Naive B cell (primary cell): Measurements from ENCODE around the gene PSMD8. TPM values are rescaled to one million over a fixed set of nuclear protein-coding genes. Genes with fewer than 3 reads are reported as not detected.
A peak's percentile ranks its signal among the peaks of the same experiment; 100 is the strongest.

Experiments used
- ATAC-seq, 2 donors: fragments of 150-1000 bp; cut with Tn5 transposase; 2 replicates each; pipeline ENCODE4 v1.10.0; 2021; ENCODE audit warnings: low read depth in 2 of 2, mild to moderate bottlenecking in 2 of 2, moderate library complexity in 2 of 2
- DNase-seq: peaks from one replicate; pipeline ENCODE4 v3.0.0; 2022
- H3K27ac Mint-ChIP-seq, 6 donors: one replicate each; pipeline ENCODE4 v1.8.0; 2020 to 2022; ENCODE audit warnings: mild to moderate bottlenecking in 6 of 6, mixed read lengths in 6 of 6, moderate library complexity in 5 of 6, inconsistent platforms in 2 of 6
- H3K27me3 Mint-ChIP-seq, 3 donors: one replicate each; pipeline ENCODE4 v1.8.0; 2021 to 2022; ENCODE audit warnings: mixed read lengths in 3 of 3, mild to moderate bottlenecking in 1 of 3
- H3K36me3 Mint-ChIP-seq, 2 donors: one replicate each; pipeline ENCODE4 v1.8.0; 2020 to 2022; ENCODE audit warnings: mixed read lengths in 2 of 2, inconsistent platforms in 1 of 2, mild to moderate bottlenecking in 1 of 2
- H3K4me1 Mint-ChIP-seq, 3 donors: one replicate each; pipeline ENCODE4 v1.8.0; 2020 to 2022; ENCODE audit warnings: mixed read lengths in 3 of 3, inconsistent platforms in 1 of 3, mild to moderate bottlenecking in 1 of 3, moderate library complexity in 1 of 3
- H3K4me3 Mint-ChIP-seq, 8 donors: one replicate each; pipeline ENCODE4 v1.8.0; 2020 to 2022; ENCODE audit warnings: mild to moderate bottlenecking in 8 of 8, mixed read lengths in 8 of 8, moderate library complexity in 8 of 8, inconsistent platforms in 2 of 8
- H3K9me3 Mint-ChIP-seq, 7 donors: one replicate each; pipeline ENCODE4 v1.8.0; 2020 to 2022; ENCODE audit warnings: mixed read lengths in 7 of 7, mild to moderate bottlenecking in 5 of 7, inconsistent platforms in 2 of 7, moderate library complexity in 1 of 7
- polyA plus RNA-seq, 6 donors: library from polyadenylated mRNA; unstranded; fragments of 300-500 nt; fragmentation: Illumina TruSeq; gene quantifications; one replicate each; pipeline ENCODE4 v1.2.3, GENCODE V29; 2021; ENCODE audit warnings: low read depth in 6 of 6

The PSMD8 gene
- polyA plus RNA-seq, 6 donors from 2014 or later, result 150 to 193 (median 155) TPM

- peaks cover 17 to 39% (median 36%) of the 10 kb centered on the region in 3 donors for H3K27me3 Mint-ChIP-seq
- peaks cover 9 to 11% (median 9%) of the 10 kb centered on the region in 3 donors for H3K4me1 Mint-ChIP-seq
- no peaks in the 10 kb centered on the region for H3K9me3 Mint-ChIP-seq
- no peak overlapping the region for H3K4me3 Mint-ChIP-seq
- ATAC-seq, result no peak
- H3K27ac Mint-ChIP-seq, result no peak overlapping the region
- DNase-seq, result no peak
- H3K36me3 Mint-ChIP-seq, result peaks cover 0 to 8% of the 10 kb centered on the region in 2 donors
Measured at GRCh38 chr19:38370299-38370698, 4.1 kb upstream of the PSMD8 start.

- DNase-seq (no peak), ATAC-seq (no peak)
- no peak overlapping the region for H3K4me3 Mint-ChIP-seq
- H3K36me3 Mint-ChIP-seq, result peaks cover 0 to 10% of the 10 kb centered on the region in 2 donors
- H3K4me1 Mint-ChIP-seq, result peaks cover 14 to 17% (median 17%) of the 10 kb centered on the region in 3 donors
- peaks cover 17 to 37% (median 33%) of the 10 kb centered on the region in 3 donors for H3K27me3 Mint-ChIP-seq
- H3K9me3 Mint-ChIP-seq, result no peaks in the 10 kb centered on the region
- H3K27ac Mint-ChIP-seq, result no peak overlapping the region
Measured at GRCh38 chr19:38371081-38371480, 3.3 kb upstream of the PSMD8 start.

- Mint-ChIP-seq H3K36me3 (peaks cover under 1 to 10% of the 10 kb centered on the region in 2 donors), H3K27ac (peak overlapping the region; percentile 95 to 99 (median 98)), H3K4me1 (peaks cover 19 to 29% (median 25%) of the 10 kb centered on the region in 3 donors), H3K27me3 (peaks cover 15 to 20% (median 17%) of the 10 kb centered on the region in 3 donors), H3K4me3 (peak overlapping the region; percentile 96 to 100 (median 99)), H3K9me3 (no peaks in the 10 kb centered on the region)
- DNase-seq, result no peak
- no peak for ATAC-seq
Measured at GRCh38 chr19:38373907-38374331, 452 bp upstream of the PSMD8 start.

DNA sequence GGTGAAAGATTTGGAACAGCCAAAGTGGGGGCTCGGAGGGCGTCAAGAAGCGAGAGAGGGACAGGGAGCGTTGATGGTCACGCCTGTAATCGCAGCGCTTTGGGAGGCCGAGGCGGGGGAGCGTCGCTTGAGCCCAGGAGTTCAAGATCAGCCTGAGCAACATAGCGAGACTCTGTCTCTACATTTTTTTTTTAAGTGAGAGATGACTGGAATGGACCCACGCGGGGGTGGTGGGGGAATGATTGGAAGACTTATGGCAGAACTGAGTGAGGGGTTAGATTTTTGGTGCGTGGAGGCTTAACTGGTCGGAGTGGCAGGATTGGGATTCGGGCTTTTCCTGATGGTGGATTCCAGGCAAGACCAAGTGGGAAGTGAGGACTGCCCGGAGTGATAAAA, 725 bp downstream of the PSMD8 start:
- no peak for ATAC-seq
- no peak for DNase-seq
- H3K4me3 Mint-ChIP-seq, result peak overlapping the region; percentile 96 to 100 (median 99)
- H3K36me3 Mint-ChIP-seq, result peaks cover 8 to 20% of the 10 kb centered on the region in 2 donors
- H3K9me3 Mint-ChIP-seq, result no peaks in the 10 kb centered on the region
- peaks cover 23 to 34% (median 31%) of the 10 kb centered on the region in 3 donors for H3K4me1 Mint-ChIP-seq
- H3K27ac Mint-ChIP-seq, result peak overlapping the region; percentile 95 to 99 (median 98)
- peaks cover 9 to 16% (median 10%) of the 10 kb centered on the region in 3 donors for H3K27me3 Mint-ChIP-seq

- no peak for DNase-seq
- H3K9me3 Mint-ChIP-seq, result no peaks in the 10 kb centered on the region
- ATAC-seq, result no peak
- peaks cover 26 to 36% (median 31%) of the 10 kb centered on the region in 3 donors for H3K4me1 Mint-ChIP-seq
- peak overlapping the region in 5 of 6 donors; percentile 89 to 99 (median 96) for H3K27ac Mint-ChIP-seq
- peak overlapping the region; percentile 96 to 100 (median 99) for H3K4me3 Mint-ChIP-seq
- H3K36me3 Mint-ChIP-seq, result peaks cover 8 to 26% of the 10 kb centered on the region in 2 donors
- H3K27me3 Mint-ChIP-seq, result peaks cover 4 to 10% (median 7%) of the 10 kb centered on the region in 3 donors
Measured at GRCh38 chr19:38375748-38376147, 1.4 kb downstream of the PSMD8 start.

DNA sequence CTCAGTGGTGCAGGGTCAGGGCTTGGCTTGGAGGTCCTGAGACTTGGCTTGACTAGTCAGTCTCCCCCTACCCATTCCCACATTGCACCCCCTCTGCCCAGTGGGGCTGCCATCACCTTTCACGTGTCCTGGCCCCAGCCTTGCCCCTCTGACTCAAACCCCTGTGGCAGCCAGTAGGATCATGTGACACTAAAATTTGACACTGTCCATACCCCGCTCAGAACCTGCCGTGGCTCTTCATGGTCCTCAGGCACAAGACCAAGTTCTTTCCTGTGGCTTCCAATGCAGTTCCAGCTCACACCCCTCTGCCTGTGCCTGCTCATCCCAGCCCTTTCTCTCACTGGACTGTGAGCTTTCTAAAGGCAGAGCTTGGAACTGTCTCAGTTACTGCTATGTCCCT, 2.2 kb downstream of the PSMD8 start:
- DNase-seq (no peak), ATAC-seq (no peak)
- peaks cover 0 to 7% (median 5%) of the 10 kb centered on the region in 3 donors for H3K27me3 Mint-ChIP-seq
- H3K9me3 Mint-ChIP-seq, result no peaks in the 10 kb centered on the region
- H3K4me1 Mint-ChIP-seq, result peaks cover 26 to 36% (median 31%) of the 10 kb centered on the region in 3 donors
- H3K27ac Mint-ChIP-seq, result peak overlapping the region in 1 of 6 donors; percentile 86
- H3K36me3 Mint-ChIP-seq, result peaks cover 10 to 31% of the 10 kb centered on the region in 2 donors
- peak overlapping the region; percentile 58 to 99 (median 91) for H3K4me3 Mint-ChIP-seq

- H3K4me3 Mint-ChIP-seq, result peak overlapping the region in 6 of 8 donors; percentile 80 to 99 (median 91)
- ATAC-seq, result no peak
- no peak for DNase-seq
- H3K27me3 Mint-ChIP-seq, result peaks cover 0 to 5% (median 4%) of the 10 kb centered on the region in 3 donors
- H3K36me3 Mint-ChIP-seq, result peaks cover 15 to 36% of the 10 kb centered on the region in 2 donors
- H3K27ac Mint-ChIP-seq, result no peak overlapping the region
- peaks cover 26 to 36% (median 31%) of the 10 kb centered on the region in 3 donors for H3K4me1 Mint-ChIP-seq
- no peaks in the 10 kb centered on the region for H3K9me3 Mint-ChIP-seq
Measured at GRCh38 chr19:38377052-38377451, 2.7 kb downstream of the PSMD8 start.

DNA sequence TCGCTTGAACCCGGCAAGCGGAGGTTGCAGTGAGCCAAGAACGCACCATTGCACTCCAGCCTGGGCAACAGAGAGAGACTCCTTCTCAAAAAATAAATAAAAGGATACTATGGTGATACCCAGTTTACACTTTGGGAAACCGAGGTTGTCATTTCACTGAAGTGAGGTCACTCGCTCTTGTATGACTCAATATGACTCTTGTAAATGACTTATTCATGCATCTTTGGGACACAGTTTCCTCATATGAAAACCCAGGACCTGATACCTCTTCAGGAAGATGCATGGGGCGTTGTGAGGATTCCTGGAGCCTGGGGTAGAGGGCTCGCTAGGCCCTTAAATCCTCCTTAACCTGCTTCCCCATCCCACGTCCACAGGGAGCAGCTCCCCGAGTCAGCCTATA, 4.5 kb downstream of the PSMD8 start:
- Mint-ChIP-seq H3K9me3 (no peaks in the 10 kb centered on the region), H3K36me3 (peaks cover 22 to 51% of the 10 kb centered on the region in 2 donors), H3K4me1 (peaks cover 26 to 36% (median 31%) of the 10 kb centered on the region in 3 donors), H3K27me3 (peaks cover 0 to 5% (median 4%) of the 10 kb centered on the region in 3 donors), H3K27ac (no peak overlapping the region), H3K4me3 (no peak overlapping the region)
- no peak for ATAC-seq
- DNase-seq, result no peak

GRCh38 chr19:38381138-38381537, 6.8 kb downstream of the PSMD8 start:
- Mint-ChIP-seq H3K27ac (no peak overlapping the region), H3K4me1 (peaks cover 12 to 26% (median 14%) of the 10 kb centered on the region in 3 donors), H3K27me3 (peaks cover 0 to 17% (median 0%) of the 10 kb centered on the region in 3 donors), H3K4me3 (no peak overlapping the region), H3K36me3 (peaks cover 22 to 49% of the 10 kb centered on the region in 2 donors), H3K9me3 (no peaks in the 10 kb centered on the region)
- ATAC-seq (no peak), DNase-seq (no peak)

DNA sequence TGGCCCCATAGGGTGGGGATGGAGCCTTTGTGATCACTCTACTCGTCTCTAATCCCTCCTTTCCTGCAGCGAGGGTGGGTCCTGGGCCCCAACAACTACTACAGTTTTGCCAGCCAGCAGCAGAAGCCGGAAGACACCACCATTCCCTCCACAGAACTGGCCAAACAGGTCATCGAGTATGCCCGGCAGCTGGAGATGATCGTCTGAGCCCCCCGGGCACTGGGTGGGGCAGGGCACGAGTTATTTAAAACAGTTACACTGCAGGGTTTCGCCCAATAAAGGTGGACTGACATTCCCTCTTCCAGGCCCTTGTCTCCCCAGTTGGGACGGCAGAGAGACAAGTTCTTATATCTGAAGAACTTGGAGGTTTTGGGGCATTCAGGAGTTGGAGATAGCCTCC, 8.8 kb downstream of the PSMD8 start:
- Mint-ChIP-seq H3K27me3 (peaks cover 10 to 29% (median 12%) of the 10 kb centered on the region in 3 donors), H3K4me3 (peak overlapping the region in 1 of 8 donors; percentile 62), H3K9me3 (peaks cover 0 to 3% (median 0%) of the 10 kb centered on the region in 7 donors), H3K36me3 (peaks cover 22 to 57% of the 10 kb centered on the region in 2 donors), H3K4me1 (peaks cover 18 to 24% (median 18%) of the 10 kb centered on the region in 3 donors), H3K27ac (no peak overlapping the region)
- no peak for ATAC-seq
- DNase-seq, result no peak

GRCh38 chr19:38383743-38384142, 9.4 kb downstream of the PSMD8 start:
- Mint-ChIP-seq H3K4me3 (peak overlapping the region in 1 of 8 donors; percentile 62), H3K4me1 (peaks cover 20 to 26% (median 20%) of the 10 kb centered on the region in 3 donors), H3K27me3 (peaks cover 10 to 31% (median 14%) of the 10 kb centered on the region in 3 donors), H3K9me3 (peaks cover 0 to 3% (median 0%) of the 10 kb centered on the region in 7 donors), H3K27ac (no peak overlapping the region), H3K36me3 (peaks cover 22 to 57% of the 10 kb centered on the region in 2 donors)
- DNase-seq, result no peak
- ATAC-seq, result no peak

DNA sequence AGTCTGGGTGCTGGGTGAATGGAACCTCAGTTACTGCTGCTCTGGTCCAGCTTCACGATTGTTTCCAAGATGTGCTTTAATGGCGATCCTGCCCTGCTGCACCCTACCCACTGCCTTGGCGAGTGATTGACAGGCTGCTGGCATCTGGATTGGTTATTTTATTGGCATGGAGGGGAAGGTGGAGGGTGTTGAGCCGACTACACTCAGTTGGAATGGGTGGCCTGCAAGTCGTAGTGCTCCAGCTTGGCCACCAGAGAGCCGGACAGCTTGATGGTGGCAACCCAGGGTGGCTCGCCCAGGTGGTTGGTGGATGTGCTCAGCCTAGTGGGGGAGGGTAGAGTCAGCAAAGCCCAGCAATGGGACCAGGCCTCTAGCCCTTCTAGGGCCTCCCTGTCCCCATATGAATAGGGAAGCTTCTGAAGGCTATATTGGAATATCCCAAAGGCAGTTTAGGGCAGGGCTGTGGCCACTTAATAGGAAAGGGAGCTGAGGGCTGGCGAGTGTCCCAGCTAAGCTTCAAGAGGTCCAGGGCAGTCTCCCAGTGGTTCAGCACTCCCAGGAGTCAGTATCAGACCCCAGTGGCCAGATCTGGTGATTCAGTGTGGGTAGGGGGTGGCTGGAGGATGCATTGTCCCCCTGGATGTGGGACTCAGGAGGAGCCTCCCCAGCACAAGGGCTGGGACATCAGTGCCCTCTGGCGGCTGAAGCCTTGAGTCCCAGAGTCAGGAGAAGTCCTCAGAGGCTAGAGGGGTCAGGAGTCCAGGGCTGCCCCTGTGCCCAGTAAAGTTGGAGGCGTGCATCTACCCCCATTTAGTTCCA, 10.0 kb downstream of the PSMD8 start:
- no peak for DNase-seq
- H3K4me3 Mint-ChIP-seq, result peak overlapping the region in 4 of 8 donors; percentile 32 to 66 (median 44)
- peaks cover 16 to 53% of the 10 kb centered on the region in 2 donors for H3K36me3 Mint-ChIP-seq
- H3K27ac Mint-ChIP-seq, result peak overlapping the region in 1 of 6 donors; percentile 11
- H3K9me3 Mint-ChIP-seq, result peaks cover 0 to 3% (median 0%) of the 10 kb centered on the region in 7 donors
- peaks cover 10 to 31% (median 14%) of the 10 kb centered on the region in 3 donors for H3K27me3 Mint-ChIP-seq
- H3K4me1 Mint-ChIP-seq, result peaks cover 17 to 26% (median 18%) of the 10 kb centered on the region in 3 donors
- ATAC-seq, result no peak

DNA sequence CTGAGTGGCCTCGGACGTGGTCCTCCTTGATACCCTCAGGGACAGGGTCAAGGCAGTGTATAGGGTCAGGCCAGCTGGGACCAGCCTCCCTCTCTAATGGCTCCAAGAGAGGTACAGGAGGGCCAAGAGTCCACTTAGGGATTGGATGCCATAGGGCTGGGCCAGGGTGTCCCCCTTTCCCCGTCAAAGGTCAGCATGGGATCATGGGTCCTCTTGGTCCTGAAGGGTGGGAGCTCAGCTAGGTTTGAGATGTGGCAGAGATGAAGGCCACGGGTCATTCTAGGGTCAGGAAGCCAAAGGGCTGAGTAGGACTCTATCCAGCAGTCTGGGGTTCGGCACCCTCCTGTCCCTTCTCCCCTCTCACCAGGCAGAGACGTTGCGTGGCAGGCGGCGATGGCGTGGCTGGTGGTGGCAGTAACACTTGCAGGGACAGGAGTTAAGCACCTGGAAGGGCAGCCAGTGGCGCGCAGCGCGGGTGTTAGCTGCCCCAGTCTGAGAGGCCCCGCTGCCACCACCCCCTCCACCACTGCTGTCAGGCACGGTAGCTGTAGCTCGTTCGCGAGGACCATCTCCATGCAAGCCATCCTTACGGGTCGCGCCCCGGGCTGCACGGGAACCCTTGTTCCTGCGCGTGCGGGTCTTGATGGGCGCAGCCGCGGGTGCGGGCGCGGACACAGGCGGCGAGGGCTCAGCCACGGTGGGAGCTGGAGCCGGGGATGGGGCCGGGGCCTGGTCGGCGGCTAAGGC, 10.9 kb downstream of the PSMD8 start:
- H3K36me3 Mint-ChIP-seq, result peaks cover 14 to 46% of the 10 kb centered on the region in 2 donors
- H3K27me3 Mint-ChIP-seq, result peaks cover 15 to 37% (median 22%) of the 10 kb centered on the region in 3 donors
- peaks cover 14 to 26% (median 15%) of the 10 kb centered on the region in 3 donors for H3K4me1 Mint-ChIP-seq
- peak overlapping the region in 1 of 6 donors; percentile 11 for H3K27ac Mint-ChIP-seq
- DNase-seq, result no peak
- ATAC-seq, result no peak
- peaks cover 0 to 3% (median 0%) of the 10 kb centered on the region in 7 donors for H3K9me3 Mint-ChIP-seq
- peak overlapping the region in 4 of 8 donors; percentile 32 to 37 (median 34) for H3K4me3 Mint-ChIP-seq
